H9 (cell line): ENCODE measurements around the gene YY1. TPM values are rescaled to one million over a fixed set of nuclear protein-coding genes. Genes with fewer than 3 reads are reported as not detected.

Source experiments
- DNase-seq: peaks from one replicate; pipeline ENCODE4 v3.0.0-alpha.2; 2017
- H2AFZ ChIP-seq: one replicate; pipeline ENCODE4 v1.6.1; 2013; ENCODE audit warnings: mild to moderate bottlenecking, low read length, control low read depth, moderate library complexity
- H2AK5ac ChIP-seq: 2 replicates; pipeline ENCODE4 v1.6.1; 2013; ENCODE audit warnings: low read length, control low read depth, mixed read lengths; ENCODE audit not compliant: insufficient read length
- H2BK120ac ChIP-seq: one replicate; pipeline ENCODE4 v1.6.1; 2013; ENCODE audit warnings: low read depth, mild to moderate bottlenecking, low read length, control low read depth, inconsistent platforms; ENCODE audit not compliant: poor library complexity, severe bottlenecking
- H2BK12ac ChIP-seq: 2 replicates; pipeline ENCODE4 v1.6.1; 2013; ENCODE audit warnings: low read length, control low read depth, mixed read lengths, low read depth; ENCODE audit not compliant: insufficient read length
- H2BK15ac ChIP-seq: 2 replicates; pipeline ENCODE4 v1.6.1; 2013; ENCODE audit warnings: low read depth, low read length, control low read depth
- H2BK20ac ChIP-seq: one replicate; pipeline ENCODE4 v1.6.1; 2013; ENCODE audit warnings: low read depth, mild to moderate bottlenecking, low read length, control low read depth, inconsistent platforms; ENCODE audit not compliant: poor library complexity, severe bottlenecking
- H2BK5ac ChIP-seq: 2 replicates; pipeline ENCODE4 v1.6.1; 2013; ENCODE audit warnings: low read length, control low read depth, mixed read lengths; ENCODE audit not compliant: insufficient read length
- H3K14ac ChIP-seq: 2 replicates; pipeline ENCODE4 v1.6.1; 2013; ENCODE audit warnings: low read length, control low read depth; ENCODE audit not compliant: insufficient read depth
- H3K18ac ChIP-seq: 2 replicates; pipeline ENCODE4 v1.6.1; 2013; ENCODE audit warnings: low read depth, mild to moderate bottlenecking, mixed read lengths, low read length, control low read depth; ENCODE audit not compliant: insufficient read length
- H3K23ac ChIP-seq: 2 replicates; pipeline ENCODE4 v1.6.1; 2013; ENCODE audit warnings: low read length, control low read depth, mixed read lengths, low read depth; ENCODE audit not compliant: insufficient read length
- H3K23me2 ChIP-seq: 2 replicates; pipeline ENCODE4 v1.6.1; 2013; ENCODE audit warnings: low read depth, mild to moderate bottlenecking, mixed read lengths, low read length, control low read depth; ENCODE audit not compliant: insufficient read length, poor library complexity, severe bottlenecking
- H3K27ac ChIP-seq: 2 replicates; pipeline ENCODE4 v1.5.1; 2013; ENCODE audit warnings: low read length, control low read depth, mixed read lengths, low read depth; ENCODE audit not compliant: insufficient read length
- H3K27me3 ChIP-seq: 2 replicates; pipeline ENCODE4 v1.6.1; 2013; ENCODE audit warnings: low read length, control low read depth, inconsistent platforms; ENCODE audit not compliant: insufficient read depth
- H3K4ac ChIP-seq: 2 replicates; pipeline ENCODE4 v1.6.1; 2013; ENCODE audit warnings: low read depth, mild to moderate bottlenecking, control low read depth, inconsistent platforms, low read length, moderate library complexity
- H3K4me1 ChIP-seq: 2 replicates; pipeline ENCODE4 v1.6.1; 2013; ENCODE audit warnings: low read length, control low read depth, inconsistent platforms; ENCODE audit not compliant: insufficient read depth
- H3K4me2 ChIP-seq: 2 replicates; pipeline ENCODE4 v1.6.1; 2013; ENCODE audit warnings: low read length, control low read depth, mixed read lengths; ENCODE audit not compliant: insufficient read length, insufficient read depth
- H3K56ac ChIP-seq: 2 replicates; pipeline ENCODE4 v1.6.1; 2013; ENCODE audit warnings: low read depth, mild to moderate bottlenecking, mixed read lengths, low read length, control low read depth; ENCODE audit not compliant: insufficient read length
- H3K79me1 ChIP-seq: 2 replicates; pipeline ENCODE4 v1.6.1; 2013; ENCODE audit warnings: low read depth, mild to moderate bottlenecking, moderate library complexity, low read length, control low read depth, inconsistent platforms; ENCODE audit not compliant: insufficient read depth, poor library complexity, severe bottlenecking
- H3K79me2 ChIP-seq: 2 replicates; pipeline ENCODE4 v1.6.1; 2013; ENCODE audit warnings: low read length, control low read depth, inconsistent platforms; ENCODE audit not compliant: insufficient read depth
- H3K9ac ChIP-seq: 2 replicates; pipeline ENCODE4 v1.6.1; 2013; ENCODE audit warnings: low read length, control low read depth, mixed read lengths; ENCODE audit not compliant: insufficient read length; ENCODE audit errors: extremely low read depth
- H3K9me3 ChIP-seq: one replicate; pipeline ENCODE4 v1.6.1; 2013; ENCODE audit warnings: low read depth, low read length, inconsistent platforms; ENCODE audit not compliant: control insufficient read depth
- H3T11ph ChIP-seq: one replicate; pipeline ENCODE4 v1.6.1; 2013; ENCODE audit warnings: mild to moderate bottlenecking, low read length, control low read depth, inconsistent platforms
- H4K20me1 ChIP-seq: one replicate; pipeline ENCODE4 v1.6.1; 2013; ENCODE audit not compliant: control insufficient read depth, insufficient read length, insufficient read depth
- H4K5ac ChIP-seq: 2 replicates; pipeline ENCODE4 v1.6.1; 2013; ENCODE audit warnings: low read depth, mild to moderate bottlenecking, mixed read lengths, low read length, control low read depth; ENCODE audit not compliant: insufficient read length
- H4K8ac ChIP-seq: replicated peaks from 2 replicates; pipeline ENCODE4 v1.6.1; 2013; ENCODE audit warnings: low read length, control low read depth, mixed read lengths, low read depth; ENCODE audit not compliant: insufficient read length
- H4K91ac ChIP-seq: 2 replicates; pipeline ENCODE4 v1.6.1; 2013; ENCODE audit warnings: low read depth, mild to moderate bottlenecking, moderate library complexity, mixed read lengths, low read length, control low read depth; ENCODE audit not compliant: insufficient read length
- H3K27ac Mint-ChIP-seq, 3 experiments: 2 replicates in 2 of 3; 3 replicates in 1 of 3; pipeline ENCODE4 v1.8.0; 2020 to 2021; ENCODE audit warnings: mixed read lengths in 3 of 3, mild to moderate bottlenecking in 1 of 3, moderate library complexity in 1 of 3
- H3K27me3 Mint-ChIP-seq: 2 replicates; pipeline ENCODE4 v1.8.0; 2021; ENCODE audit warnings: low read depth, mild to moderate bottlenecking, moderate library complexity, mixed read lengths
- H3K36me3 Mint-ChIP-seq, 3 experiments: 2 replicates in 2 of 3; 3 replicates in 1 of 3; pipeline ENCODE4 v1.8.0; 2020 to 2021; ENCODE audit warnings: low read depth in 3 of 3, mixed read lengths in 3 of 3; ENCODE audit not compliant: insufficient read depth in 1 of 3
- H3K4me1 Mint-ChIP-seq, 2 experiments: 2 replicates each; pipeline ENCODE4 v1.8.0; 2020; ENCODE audit warnings: mixed read lengths in 2 of 2
- H3K4me3 Mint-ChIP-seq, 2 experiments: 2 replicates in 1 of 2; 3 replicates in 1 of 2; pipeline ENCODE4 v1.8.0; 2020 to 2021; ENCODE audit warnings: mild to moderate bottlenecking in 2 of 2, mixed read lengths in 2 of 2, moderate library complexity in 1 of 2
- H3K9me3 Mint-ChIP-seq, 2 experiments: 2 replicates in 1 of 2; 3 replicates in 1 of 2; pipeline ENCODE4 v1.8.0; 2020; ENCODE audit warnings: mild to moderate bottlenecking in 2 of 2, mixed read lengths in 2 of 2, moderate library complexity in 1 of 2
- CTCF ChIP-seq: fragments of 200-600 bp; sonication (generic); conservative IDR thresholded peaks from 3 replicates; pipeline ENCODE4 v1.8.0; 2021; ENCODE audit warnings: antibody characterized with exemption, mild to moderate bottlenecking
- whole genome bisulfite sequencing: extraction: QIAGEN DNeasy Blood & Tissue Kit; methylation state at CpG from one replicate; pipeline ENCODE4 v1.1.7; 2013; ENCODE audit warnings: missing lambda C conversion rate, low lambda C conversion rate, mixed read lengths; ENCODE audit not compliant: insufficient read length; ENCODE audit errors: extremely low coverage; 5-methylcytosine and 5-hydroxymethylcytosine counted together
- total RNA-seq: library from RNA; stranded (reverse); gene quantifications from 2 replicates; pipeline ENCODE4 v1.2.1, GENCODE V29; 2021

YY1 gene
- total RNA-seq, 1 experiment from 2014 or later: 103 TPM

DNA sequence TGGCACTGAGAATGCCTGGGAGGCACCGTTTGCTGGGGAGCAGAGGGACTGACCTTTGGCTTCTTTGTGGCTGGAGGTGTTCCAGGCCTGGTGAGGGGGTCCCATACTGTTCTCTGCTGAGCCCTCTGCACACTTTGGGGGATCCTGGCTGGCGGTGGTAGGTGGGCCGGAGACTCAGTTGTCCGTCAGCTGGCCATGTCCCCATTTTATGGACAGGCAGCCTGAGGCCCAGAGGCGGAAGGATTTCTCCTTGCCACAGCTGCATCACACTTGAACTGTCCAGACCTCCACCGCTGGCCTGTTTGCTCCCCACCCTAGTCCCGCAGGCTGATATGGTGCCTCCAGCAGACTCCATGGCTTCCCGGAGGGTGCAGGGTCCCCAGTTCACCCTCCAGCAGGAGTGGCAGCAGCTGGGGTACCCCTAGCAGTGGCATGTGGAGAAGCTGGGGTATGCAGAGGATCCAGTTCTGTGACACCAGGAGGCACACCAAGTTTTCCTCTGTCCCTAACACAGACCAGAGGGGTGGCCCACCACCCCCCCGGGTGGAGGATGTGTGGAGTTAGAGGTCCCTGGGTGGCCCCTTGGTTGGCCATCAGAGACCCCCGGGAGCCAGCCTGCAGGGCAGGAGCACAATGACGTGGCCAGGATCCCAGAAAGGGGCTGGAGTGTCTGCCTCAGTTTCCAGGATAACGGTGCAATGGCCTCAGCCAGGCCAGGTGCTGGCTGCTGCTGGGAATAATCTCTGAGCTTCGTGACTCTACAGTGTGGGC, 52.5 kb downstream of the YY1 start:
- H4K5ac ChIP-seq: no peak overlapping the region
- H3K4ac ChIP-seq: no peak overlapping the region
- H3K18ac ChIP-seq: no peak overlapping the region
- H3K79me1 ChIP-seq: no peaks in the 10 kb centered on the region
- H3K56ac ChIP-seq: no peak overlapping the region
- H3K27me3 ChIP-seq: no peaks in the 10 kb centered on the region
- no peak overlapping the region for H2BK20ac ChIP-seq
- H2BK5ac ChIP-seq: no peak overlapping the region
- no peak overlapping the region for H3T11ph ChIP-seq
- no peak overlapping the region for H4K8ac ChIP-seq
- no peak for TF ChIP-seq CTCF
- Mint-ChIP-seq H3K4me1 (peaks cover 11 to 21% of the 10 kb centered on the region in 2 experiments), H3K9me3 (no peaks in the 10 kb centered on the region), H3K4me3 (no peak overlapping the region), H3K27me3 (no peaks in the 10 kb centered on the region), H3K27ac (0 out of 7 replicates have a peak overlapping the region, but pooled peaks of 1 of the 3 experiments have one; percentile 34), H3K36me3 (peaks cover 9 to 54% (median 51%) of the 10 kb centered on the region in 3 experiments; a peak in 6 of 7 replicates)
- H4K20me1 ChIP-seq: no peaks in the 10 kb centered on the region
- DNase-seq: no peak
- no peak overlapping the region for H2AFZ ChIP-seq
- no peaks in the 10 kb centered on the region for H3K9me3 ChIP-seq
- H3K79me2 ChIP-seq: no peaks in the 10 kb centered on the region
- no peak overlapping the region for H3K9ac ChIP-seq
- H3K4me1 ChIP-seq: no peaks in the 10 kb centered on the region
- no peaks in the 10 kb centered on the region for H3K23me2 ChIP-seq
- H3K4me2 ChIP-seq: no peak overlapping the region
- no peak overlapping the region for H2BK12ac ChIP-seq
- no peak overlapping the region for H2BK15ac ChIP-seq
- H2AK5ac ChIP-seq: no peak overlapping the region
- H2BK120ac ChIP-seq: no peak overlapping the region
- H3K27ac ChIP-seq: no peak overlapping the region
- H3K14ac ChIP-seq: no peak overlapping the region
- no peak overlapping the region for H3K23ac ChIP-seq
- WGBS: no CpG with 5 or more reads among the region's 13 CpGs
- no peak overlapping the region for H4K91ac ChIP-seq
